Endothelial cell of umbilical vein (primary cell): ENCODE data around the gene PRXL2B. TPM values are rescaled to one million over a fixed set of nuclear protein-coding genes. Genes with fewer than 3 reads are reported as not detected.

Experiments used
- BruUV-seq: library from RNA; stranded (reverse); fragments of 400-500 nt; replicated peaks from 2 replicates; lab custom pipeline; 2021; lab: Mats Ljungman, UMichigan
- CTCF ChIA-PET: fragments of 300-600, 350-600 bp; sonication (Branson Sonifier 250); formaldehyde crosslinking; loops from one replicate; lab custom pipeline; 2021; ENCODE audit warnings: antibody characterized with exemption, inconsistent platforms; lab: Charles Lee
- POLR2A ChIA-PET: fragments of 300-600, 350-600 bp; sonication (Branson Sonifier 250); formaldehyde crosslinking; loops from one replicate; lab custom pipeline; 2021; ENCODE audit warnings: antibody characterized with exemption, inconsistent platforms; lab: Charles Lee
- DNase-seq: peaks from one replicate; pipeline ENCODE4 v3.0.0-alpha.2; 2011; ENCODE audit warnings: low read depth, low spot score
- FAIRE-seq: peaks from 2 replicates; lab custom pipeline; 2011; peaks lifted over from hg19 to GRCh38; lab: Jason Lieb, UNC
- H2AFZ ChIP-seq: 2 replicates; pipeline ENCODE4 v1.6.0; 2012; ENCODE audit warnings: low read depth, low read length, control low read depth, inconsistent platforms
- H3K27ac ChIP-seq: 2 replicates; pipeline ENCODE4 v1.5.1; 2011; ENCODE audit warnings: low read depth, mild to moderate bottlenecking, control low read depth, low read length, moderate library complexity; ENCODE audit not compliant: insufficient read depth
- H3K27me3 ChIP-seq, 2 experiments: 2 replicates each; pipeline versions ENCODE4 v1.6.0 to v1.6.1; 2011; ENCODE audit warnings: low read length in 2 of 2, mixed read lengths in 1 of 2; ENCODE audit not compliant: control insufficient read depth in 2 of 2, insufficient read depth in 2 of 2
- H3K36me3 ChIP-seq, 2 experiments: 2 replicates in 1 of 2; 3 replicates in 1 of 2; pipeline ENCODE4 v1.5.1; 2011; ENCODE audit warnings: low read length in 2 of 2, mild to moderate bottlenecking in 1 of 2, moderate library complexity in 1 of 2; ENCODE audit not compliant: control insufficient read depth in 2 of 2, insufficient read depth in 2 of 2; ENCODE audit errors: extremely low read depth in 1 of 2
- H3K4me1 ChIP-seq: 3 replicates; pipeline ENCODE4 v1.5.1; 2011; ENCODE audit warnings: mild to moderate bottlenecking, low read length; ENCODE audit not compliant: control insufficient read depth, insufficient read depth; ENCODE audit errors: extremely low read depth
- H3K4me2 ChIP-seq: 2 replicates; pipeline ENCODE4 v1.6.1; 2011; ENCODE audit warnings: low read length, control low read depth, mixed read lengths; ENCODE audit not compliant: insufficient read depth
- H3K4me3 ChIP-seq, 3 experiments: fragments of 200-600 bp in 1 of 3; sonication (generic), shearing (Covaris generic) in 1 of 3; replicated peaks in 1 of 3; 2 replicates each; pipeline ENCODE4 v1.5.1; 2011 to 2016; ENCODE audit warnings: control low read depth in 3 of 3, low read length in 3 of 3, mild to moderate bottlenecking in 2 of 3, inconsistent platforms in 1 of 3, low read depth in 1 of 3, moderate library complexity in 1 of 3; ENCODE audit not compliant: insufficient read depth in 1 of 3
- H3K79me2 ChIP-seq: 2 replicates; pipeline ENCODE4 v1.6.0; 2012; ENCODE audit warnings: low read length, inconsistent platforms; ENCODE audit not compliant: control insufficient read depth, insufficient read depth
- H3K9ac ChIP-seq: replicated peaks from 2 replicates; pipeline ENCODE3; 2011; ENCODE audit warnings: low read length, control low read depth; ENCODE audit not compliant: insufficient read depth; ENCODE audit errors: extremely low read depth
- H3K9me1 ChIP-seq: replicated peaks from 3 replicates; pipeline ENCODE4 v1.6.0; 2011; ENCODE audit warnings: mild to moderate bottlenecking, low read length; ENCODE audit not compliant: control insufficient read depth, insufficient read depth; ENCODE audit errors: extremely low read depth
- H3K9me3 ChIP-seq: replicated peaks from 2 replicates; pipeline ENCODE4 v1.5.1; 2012; ENCODE audit warnings: low read length, inconsistent platforms; ENCODE audit not compliant: control insufficient read depth, insufficient read depth
- H4K20me1 ChIP-seq: replicated peaks from 2 replicates; pipeline ENCODE3; 2011; ENCODE audit warnings: mild to moderate bottlenecking, low read length; ENCODE audit not compliant: control insufficient read depth, insufficient read depth; ENCODE audit errors: extremely low read depth
- CTCF ChIP-seq, 2 donors: IDR thresholded peaks; 1 replicate in 1 of 2; 2 replicates in 1 of 2; pipeline ENCODE4 v1.5.1; 2011; ENCODE audit warnings: low read length in 2 of 2, mild to moderate bottlenecking in 2 of 2, moderate library complexity in 2 of 2, control low read depth in 1 of 2, inconsistent platforms in 1 of 2, low read depth in 1 of 2; ENCODE audit not compliant: insufficient read depth in 1 of 2; ENCODE audit errors: extremely low read depth in 1 of 2
- EZH2 ChIP-seq: IDR thresholded peaks from 2 replicates; pipeline ENCODE4 v1.6.1; 2012; ENCODE audit warnings: borderline replicate concordance, low read depth, mild to moderate bottlenecking, moderate library complexity, low read length, inconsistent platforms; ENCODE audit not compliant: severe bottlenecking
- FOS ChIP-seq: IDR thresholded peaks from 2 replicates; pipeline ENCODE4 v1.6.1; 2011; ENCODE audit warnings: mild to moderate bottlenecking, low read length, moderate library complexity, borderline replicate concordance; ENCODE audit not compliant: insufficient read depth
- GATA2 ChIP-seq: IDR thresholded peaks from 2 replicates; pipeline ENCODE4 v1.7.0; 2011; ENCODE audit warnings: low read depth, mild to moderate bottlenecking, moderate library complexity, mixed read lengths, low read length; ENCODE audit not compliant: insufficient read length, insufficient read depth
- JUN ChIP-seq: IDR thresholded peaks from 2 replicates; pipeline ENCODE4 v1.6.1; 2011; ENCODE audit warnings: borderline replicate concordance, low read depth; ENCODE audit not compliant: insufficient read length, insufficient read depth
- MAX ChIP-seq: IDR thresholded peaks from 2 replicates; pipeline ENCODE4 v1.6.1; 2011; ENCODE audit not compliant: insufficient read depth, insufficient read length
- MYC ChIP-seq: IDR thresholded peaks from one replicate; pipeline ENCODE4 v1.6.1; 2011; ENCODE audit warnings: mild to moderate bottlenecking, low read depth, low read length
- POLR2A ChIP-seq: IDR thresholded peaks from 2 replicates; pipeline ENCODE4 v1.6.1; 2012; ENCODE audit warnings: low read depth, mild to moderate bottlenecking, control low read depth, low read length
- POLR2AphosphoS5 ChIP-seq: IDR thresholded peaks from 2 replicates; pipeline ENCODE4 v1.6.1; 2012; ENCODE audit warnings: low read depth, mild to moderate bottlenecking, control low read depth, low read length, moderate library complexity; ENCODE audit not compliant: insufficient read depth
- dilution Hi-C: fragments of 300-500 bp; cut with MboI; formaldehyde crosslinking; loops from one replicate; pipeline ENCODE4 v1.15.0; 2019; ENCODE audit warnings: low sequenced_read_pairs; ENCODE audit not compliant: extremely low pct_ligation_motif_present
- intact Hi-C: fragments of 100-400 bp; cut with micrococcal nuclease; formaldehyde crosslinking; loops from one replicate; pipeline ENCODE4 v1.10.0; 2022
- polyA plus RNA-seq, 4 experiments: library from polyadenylated mRNA; depleted of rRNA in 3 of 4; stranded (reverse) in 3 of 4; unstranded in 1 of 4; fragments of >200 nt; gene quantifications; 2 replicates each; pipeline versions ENCODE4 v1.2.1 to v1.2.3, GENCODE V29; 2011 to 2012; ENCODE audit warnings: missing spikeins in 1 of 4
- total RNA-seq: library from RNA; stranded (reverse); gene quantifications from 2 replicates; pipeline ENCODE4 v1.2.3, GENCODE V29; 2021

PRXL2B gene
- total and polyA plus RNA-seq, 2 donors (not counting 3 experiments of a cell fraction or from before 2014, with no cell fraction given), result 29.6 to 55.8 TPM

- Histone ChIP-seq H3K9ac (no peak overlapping the region), H3K27ac (no peak overlapping the region), H3K79me2 (no peaks in the 10 kb centered on the region), H3K4me2 (no peak overlapping the region), H3K4me1 (peaks cover 13% of the 10 kb centered on the region), H2AFZ (no peak overlapping the region), H3K4me3 (no peak overlapping the region), H4K20me1 (no peaks in the 10 kb centered on the region), H3K9me3 (no peaks in the 10 kb centered on the region), H3K36me3 (no peaks in the 10 kb centered on the region), H3K27me3 (peaks cover 0 to 1% of the 10 kb centered on the region in 2 experiments), H3K9me1 (no peaks in the 10 kb centered on the region)
- intact Hi-C loops, result no loop called here
- ChIA-PET POLR2A (no interaction called here), CTCF (interaction anchor here (1.4 kb wide), 1 partner anchor 9 kb away, joined by 5 read pairs; no protein-coding TSS in a partner anchor)
- dilution Hi-C loops, result no loop called here
- DNase-seq (no peak), FAIRE-seq (no peak)
- BruUV-seq, result no TSS peak
- no peak for TF ChIP-seq POLR2A
- no peak for TF ChIP-seq GATA2
- TF ChIP-seq CTCF (IDR thresholded peaks at IDR 0.05; ENCODE audit: extremely low read depth in 1 of 2, insufficient read depth in 1 of 2, low read depth in 1 of 2, low read length in 2 of 2), result no peak
- no peak for TF ChIP-seq FOS
- no peak for TF ChIP-seq JUN
- TF ChIP-seq EZH2, result no peak
- no peak for TF ChIP-seq MYC
- no peak for TF ChIP-seq POLR2AphosphoS5
- TF ChIP-seq MAX, result no peak
Measured at GRCh38 chr1:2542246-2542915, 44.2 kb upstream of the PRXL2B start.
